HL-60 (cell line): ENCODE measurements around the gene ALDH1B1.

Experiments used
- DNase-seq, 2 experiments: peaks; one replicate each; pipeline ENCODE4 v3.0.0-alpha.2; 2010 to 2020; ENCODE audit warnings: low read depth in 1 of 2, low spot score in 1 of 2
- H3K27ac ChIP-seq: fragments of 250-450 bp; sonication (Bioruptor Pico); replicated peaks from 2 replicates; pipeline ENCODE4 v1.5.1; 2020; ENCODE audit warnings: mild to moderate bottlenecking, moderate library complexity
- H3K27me3 ChIP-seq: fragments of 250-450 bp; sonication (Bioruptor Pico); 2 replicates; pipeline ENCODE4 v1.5.1; 2021; ENCODE audit warnings: mild to moderate bottlenecking, moderate library complexity; ENCODE audit not compliant: insufficient read depth, poor library complexity, severe bottlenecking
- H3K4me3 ChIP-seq: replicated peaks from 2 replicates; pipeline ENCODE4 v1.5.1; 2011; ENCODE audit warnings: mild to moderate bottlenecking, control low read depth, low read length; ENCODE audit not compliant: insufficient read depth
- CTCF ChIP-seq: IDR thresholded peaks from one replicate; pipeline ENCODE4 v1.5.1; 2011; ENCODE audit warnings: low read length, control low read depth, inconsistent platforms; ENCODE audit not compliant: insufficient read depth
- GABPA ChIP-seq: IDR thresholded peaks from 2 replicates; pipeline ENCODE4 v1.6.1; 2012; ENCODE audit warnings: low read depth
- POLR2AphosphoS5 ChIP-seq: IDR thresholded peaks from 2 replicates; pipeline ENCODE4 v1.6.1; 2012; ENCODE audit warnings: low read depth
- REST ChIP-seq: IDR thresholded peaks from 2 replicates; pipeline ENCODE4 v1.6.1; 2012; ENCODE audit warnings: low read depth; ENCODE audit not compliant: insufficient replicate concordance
- SPI1 ChIP-seq: IDR thresholded peaks from 2 replicates; pipeline ENCODE4 v1.6.1; 2012; ENCODE audit warnings: low read depth, mild to moderate bottlenecking, borderline replicate concordance

ALDH1B1 gene

GRCh38 chr9:38424918-38425317, 32.4 kb downstream of the ALDH1B1 start:
- H3K27ac ChIP-seq, result no peak overlapping the region
- peaks cover 33% of the 10 kb centered on the region for H3K27me3 ChIP-seq
- H3K4me3 ChIP-seq, result no peak overlapping the region
- DNase-seq, result no peak
- no peak for TF ChIP-seq REST
- TF ChIP-seq SPI1, result no peak
- no peak for TF ChIP-seq GABPA
- TF ChIP-seq POLR2AphosphoS5, result no peak
- no peak for TF ChIP-seq CTCF

GRCh38 chr9:38428062-38428461, 35.6 kb downstream of the ALDH1B1 start:
- Histone ChIP-seq H3K27me3 (peaks cover 26% of the 10 kb centered on the region), H3K4me3 (no peak overlapping the region), H3K27ac (no peak overlapping the region)
- TF ChIP-seq SPI1 (no peak), CTCF (no peak), REST (no peak), GABPA (no peak), POLR2AphosphoS5 (no peak)
- DNase-seq, result no peak

GRCh38 chr9:38431116-38431515, 38.6 kb downstream of the ALDH1B1 start:
- peaks cover 5% of the 10 kb centered on the region for H3K27me3 ChIP-seq
- no peak for DNase-seq
- TF ChIP-seq SPI1 (no peak; the same call in 1 of the 2 replicates), REST (no peak), POLR2AphosphoS5 (no peak), GABPA (no peak), CTCF (no peak)
- H3K27ac ChIP-seq, result no peak overlapping the region
- no peak overlapping the region for H3K4me3 ChIP-seq
